ENCODE data around the gene COL6A2. TPM values are rescaled to one million over a fixed set of nuclear protein-coding genes. Genes with fewer than 3 reads are reported as not detected.
"Not testable (repeated sequence)": the region's sequence is repeated elsewhere in the genome, so short reads cannot be mapped to it uniquely, and the experiment has no call there.

The COL6A2 gene
- total RNA-seq, 4 donors from 2014 or later, result 321 to 1,200 (median 948) TPM

DNA sequence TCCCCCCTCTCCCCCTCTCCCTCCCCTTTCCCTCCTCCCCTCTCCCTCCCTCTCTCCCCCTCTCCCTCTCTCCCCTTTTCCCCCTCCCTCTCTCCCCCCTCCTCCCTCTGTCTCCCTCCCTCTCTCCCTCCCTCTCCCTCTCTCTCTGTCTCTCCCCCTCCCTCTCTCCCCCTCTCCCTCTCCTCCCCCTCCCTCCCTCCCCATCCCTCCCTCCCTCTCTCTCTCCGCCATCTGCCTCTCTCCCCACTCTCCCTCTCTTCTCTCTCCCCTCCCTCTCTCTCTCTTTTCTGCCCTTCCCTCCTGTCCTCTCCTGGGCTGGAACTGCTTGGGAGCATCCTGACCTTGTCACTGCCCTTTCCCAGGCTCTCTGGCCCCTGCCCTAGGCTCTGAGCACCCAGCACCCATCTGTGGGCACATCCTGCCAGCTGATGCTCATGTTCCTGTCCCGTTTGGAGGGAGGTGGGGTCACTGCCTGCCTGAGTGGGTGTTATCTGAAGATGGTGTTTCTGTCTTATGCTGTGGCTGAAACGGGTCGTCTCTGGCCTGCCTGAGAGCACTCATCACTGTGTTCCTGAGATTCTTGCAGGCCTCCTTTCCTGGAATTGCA, 46.7 kb downstream of the COL6A2 start:
- no peaks in the 10 kb centered on the region for H3K9me3 ChIP-seq
- TF ChIP-seq POLR2A (IDR thresholded peaks at IDR 0.05), result no peak
- TF ChIP-seq, protein P1, sequence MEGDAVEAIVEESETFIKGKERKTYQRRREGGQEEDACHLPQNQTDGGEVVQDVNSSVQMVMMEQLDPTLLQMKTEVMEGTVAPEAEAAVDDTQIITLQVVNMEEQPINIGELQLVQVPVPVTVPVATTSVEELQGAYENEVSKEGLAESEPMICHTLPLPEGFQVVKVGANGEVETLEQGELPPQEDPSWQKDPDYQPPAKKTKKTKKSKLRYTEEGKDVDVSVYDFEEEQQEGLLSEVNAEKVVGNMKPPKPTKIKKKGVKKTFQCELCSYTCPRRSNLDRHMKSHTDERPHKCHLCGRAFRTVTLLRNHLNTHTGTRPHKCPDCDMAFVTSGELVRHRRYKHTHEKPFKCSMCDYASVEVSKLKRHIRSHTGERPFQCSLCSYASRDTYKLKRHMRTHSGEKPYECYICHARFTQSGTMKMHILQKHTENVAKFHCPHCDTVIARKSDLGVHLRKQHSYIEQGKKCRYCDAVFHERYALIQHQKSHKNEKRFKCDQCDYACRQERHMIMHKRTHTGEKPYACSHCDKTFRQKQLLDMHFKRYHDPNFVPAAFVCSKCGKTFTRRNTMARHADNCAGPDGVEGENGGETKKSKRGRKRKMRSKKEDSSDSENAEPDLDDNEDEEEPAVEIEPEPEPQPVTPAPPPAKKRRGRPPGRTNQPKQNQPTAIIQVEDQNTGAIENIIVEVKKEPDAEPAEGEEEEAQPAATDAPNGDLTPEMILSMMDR (IDR thresholded peaks at IDR 0.05), result no peak
- intact Hi-C loops (cut with DNase I; ENCODE audit: low total_unique reads), result no loop called here
- H3K36me3 ChIP-seq, result no peaks in the 10 kb centered on the region
- H3K4me3 ChIP-seq, result no peak overlapping the region
- no peak overlapping the region for H3K27ac ChIP-seq
- H3K27me3 ChIP-seq, result no peaks in the 10 kb centered on the region
- DNase-seq, result peak in 1 of 2 donors; percentile 13
- no peaks in the 10 kb centered on the region for H3K4me1 ChIP-seq

DNA sequence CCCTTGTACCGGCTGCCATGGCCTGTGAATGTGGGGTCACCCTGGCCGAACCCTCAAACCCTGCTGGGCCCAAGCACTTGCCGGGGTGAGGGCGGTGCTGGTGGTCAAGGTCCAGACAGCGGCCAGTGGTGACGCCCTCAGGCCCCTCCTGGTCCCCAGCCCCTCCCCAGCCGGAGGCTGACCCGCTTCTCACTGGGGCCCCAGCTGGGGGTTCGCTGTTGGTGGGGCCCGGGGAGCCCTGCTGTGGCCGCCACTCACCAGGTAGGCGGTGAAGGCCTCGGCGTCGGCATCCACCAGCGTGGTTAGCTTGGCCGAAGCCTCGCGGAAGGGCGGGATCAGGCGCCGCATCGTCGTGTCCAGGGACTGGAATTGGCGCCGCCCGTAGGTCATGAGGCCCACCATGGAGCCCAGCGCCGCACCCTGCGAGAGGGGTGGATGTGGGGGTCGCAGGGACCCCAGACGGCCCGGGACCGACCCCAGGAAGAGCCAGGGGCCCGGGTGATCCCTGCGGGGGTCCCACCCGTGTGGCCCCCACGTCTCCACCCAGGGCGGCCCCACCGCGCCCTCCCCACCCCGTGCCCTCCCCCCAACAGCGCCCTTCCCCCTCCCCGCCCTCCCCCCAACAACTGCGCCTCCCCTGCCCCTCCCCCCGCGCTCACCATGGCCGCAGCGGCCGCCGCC, 47.4 kb downstream of the COL6A2 start:
- Histone ChIP-seq H3K36me3 (no peaks in the 10 kb centered on the region), H3K4me1 (no peaks in the 10 kb centered on the region), H3K27me3 (no peaks in the 10 kb centered on the region), H3K4me3 (no peak overlapping the region), H3K9me3 (no peaks in the 10 kb centered on the region), H3K27ac (no peak overlapping the region)
- intact Hi-C loops (cut with DNase I; ENCODE audit: low total_unique reads), result no loop called here
- peak; percentile 19 to 21 for DNase-seq
- TF ChIP-seq, protein P1 (IDR thresholded peaks at IDR 0.05), result no peak
- no peak for TF ChIP-seq POLR2A (IDR thresholded peaks at IDR 0.05)

DNA sequence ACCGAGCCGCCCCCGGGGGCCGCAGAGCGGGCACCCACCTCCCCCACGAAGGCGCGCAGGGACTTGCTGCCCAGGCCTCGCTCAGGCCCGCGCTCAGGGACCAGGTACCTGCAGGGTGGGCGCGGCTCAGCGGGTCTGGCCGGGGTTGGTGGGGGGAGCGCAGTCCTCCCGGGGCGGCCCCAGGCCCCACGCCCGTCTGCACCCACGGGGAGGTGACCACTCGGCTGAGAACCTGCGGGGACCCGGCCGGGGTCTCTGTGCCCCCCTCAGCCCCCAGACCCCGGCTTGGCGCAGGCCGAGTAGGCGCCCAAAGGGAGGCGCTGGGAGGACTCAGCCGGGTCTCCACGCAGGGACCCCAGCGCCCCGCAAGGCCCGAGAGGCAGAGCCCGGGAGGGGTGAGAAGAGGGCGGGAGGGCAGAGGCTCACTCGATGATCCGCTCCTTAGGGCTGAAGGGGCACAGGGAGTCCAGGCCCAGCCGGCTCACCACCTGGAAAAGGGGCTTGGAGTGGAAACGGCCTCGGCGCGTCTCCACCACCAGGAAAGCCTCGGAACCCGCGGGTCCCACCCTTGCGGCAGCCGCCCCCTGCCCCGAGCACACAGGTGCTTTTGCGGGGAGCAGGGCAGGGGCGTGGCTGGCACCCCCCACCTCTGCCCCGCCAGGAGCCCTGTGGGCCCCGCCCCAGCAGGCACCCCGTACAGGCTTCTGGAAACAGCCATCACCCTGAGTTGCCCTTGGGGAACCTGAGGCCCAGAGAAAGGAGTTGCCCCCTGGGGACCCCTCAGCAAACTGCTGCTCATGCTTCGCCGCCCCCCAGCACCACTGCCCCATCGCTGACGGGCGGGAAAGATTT, 48.2 kb downstream of the COL6A2 start:
- Histone ChIP-seq H3K27ac (no peak overlapping the region), H3K36me3 (no peaks in the 10 kb centered on the region), H3K27me3 (no peaks in the 10 kb centered on the region), H3K4me3 (no peak overlapping the region), H3K9me3 (no peaks in the 10 kb centered on the region), H3K4me1 (no peaks in the 10 kb centered on the region)
- intact Hi-C loops (cut with DNase I; ENCODE audit: low total_unique reads), result no loop called here
- DNase-seq, result peak; percentile 14 to 15
- TF ChIP-seq, protein P1 (IDR thresholded peaks at IDR 0.05), result no peak
- no peak for TF ChIP-seq POLR2A (IDR thresholded peaks at IDR 0.05)

DNA sequence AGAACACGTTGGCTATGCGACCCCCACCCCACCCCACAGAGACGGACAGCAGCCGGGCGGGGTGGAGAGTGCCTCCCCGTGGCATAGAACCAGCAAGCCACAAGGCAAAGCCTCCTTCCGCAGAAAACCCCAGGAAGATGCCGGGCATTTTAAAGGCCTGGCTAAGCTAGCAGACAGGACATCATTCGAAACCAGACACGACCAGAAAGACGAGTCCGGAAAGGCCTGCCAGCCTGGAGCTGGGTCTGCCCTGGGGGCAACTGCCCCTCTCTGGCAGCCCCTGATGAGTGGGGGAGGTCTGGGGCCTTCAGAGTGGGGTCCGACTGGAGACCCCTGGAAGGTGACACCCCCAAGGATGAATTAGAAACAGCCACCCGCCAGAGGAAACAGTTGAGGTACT, 48.9 kb downstream of the COL6A2 start:
- intact Hi-C loops (cut with DNase I; ENCODE audit: low total_unique reads), result no loop called here
- H3K27me3 ChIP-seq, result no peaks in the 10 kb centered on the region
- no peaks in the 10 kb centered on the region for H3K4me1 ChIP-seq
- no peaks in the 10 kb centered on the region for H3K9me3 ChIP-seq
- H3K36me3 ChIP-seq, result no peaks in the 10 kb centered on the region
- TF ChIP-seq POLR2A (IDR thresholded peaks at IDR 0.05), result no peak
- TF ChIP-seq, protein P1 (IDR thresholded peaks at IDR 0.05), result no peak
- DNase-seq, result peak; percentile 9 to 13
- no peak overlapping the region for H3K4me3 ChIP-seq
- H3K27ac ChIP-seq, result no peak overlapping the region

DNA sequence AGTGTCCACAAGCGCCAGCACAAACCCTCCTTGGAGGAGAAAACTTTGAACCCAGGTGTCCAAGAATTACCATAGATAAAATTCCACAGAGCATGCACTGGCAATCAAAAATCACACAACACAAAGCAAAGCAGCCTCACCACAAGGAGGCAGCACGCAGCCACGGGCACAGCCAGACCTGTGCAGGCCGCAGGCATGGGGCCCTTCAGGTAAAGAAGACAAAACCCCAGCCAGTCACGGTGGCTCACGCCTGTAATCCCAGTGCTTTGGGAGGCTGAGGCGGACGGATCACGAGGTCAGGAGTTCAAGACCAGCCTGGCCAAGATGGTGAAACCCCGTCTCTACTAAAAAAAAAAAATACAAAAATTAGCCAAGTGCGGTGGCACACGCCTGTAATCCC, 49.5 kb downstream of the COL6A2 start:
- intact Hi-C loops (cut with DNase I; ENCODE audit: low total_unique reads), result not testable (repeated sequence)
- DNase-seq, result peak; percentile 11 to 18
- TF ChIP-seq, protein P1 (IDR thresholded peaks at IDR 0.05), result peak in 2 of 4 experiments; percentile 17 to 24

More for the DNA sequence above, 49.5 kb downstream of the COL6A2 start:
- not testable (repeated sequence) for H3K9me3 ChIP-seq, H3K36me3 ChIP-seq, H3K27me3 ChIP-seq, H3K4me3 ChIP-seq, H3K27ac ChIP-seq, H3K4me1 ChIP-seq

Data from uterus (tissue), 4 donors.